Neural progenitor cell (in vitro differentiated cells): ENCODE measurements around the gene HEG1.

Experiments
- EZH2 ChIP-seq: fragments of 200-600 bp; sonication (generic); IDR thresholded peaks from 2 replicates; pipeline ENCODE4 v1.6.1; 2017; ENCODE audit warnings: antibody characterized with exemption, mild to moderate bottlenecking, moderate library complexity
- TF ChIP-seq, protein P1 (sequence below): fragments of 200-600 bp; sonication (generic); IDR thresholded peaks from 2 replicates; pipeline ENCODE4 v1.5.1; 2017; ENCODE audit warnings: antibody characterized with exemption, mild to moderate bottlenecking

DNA sequence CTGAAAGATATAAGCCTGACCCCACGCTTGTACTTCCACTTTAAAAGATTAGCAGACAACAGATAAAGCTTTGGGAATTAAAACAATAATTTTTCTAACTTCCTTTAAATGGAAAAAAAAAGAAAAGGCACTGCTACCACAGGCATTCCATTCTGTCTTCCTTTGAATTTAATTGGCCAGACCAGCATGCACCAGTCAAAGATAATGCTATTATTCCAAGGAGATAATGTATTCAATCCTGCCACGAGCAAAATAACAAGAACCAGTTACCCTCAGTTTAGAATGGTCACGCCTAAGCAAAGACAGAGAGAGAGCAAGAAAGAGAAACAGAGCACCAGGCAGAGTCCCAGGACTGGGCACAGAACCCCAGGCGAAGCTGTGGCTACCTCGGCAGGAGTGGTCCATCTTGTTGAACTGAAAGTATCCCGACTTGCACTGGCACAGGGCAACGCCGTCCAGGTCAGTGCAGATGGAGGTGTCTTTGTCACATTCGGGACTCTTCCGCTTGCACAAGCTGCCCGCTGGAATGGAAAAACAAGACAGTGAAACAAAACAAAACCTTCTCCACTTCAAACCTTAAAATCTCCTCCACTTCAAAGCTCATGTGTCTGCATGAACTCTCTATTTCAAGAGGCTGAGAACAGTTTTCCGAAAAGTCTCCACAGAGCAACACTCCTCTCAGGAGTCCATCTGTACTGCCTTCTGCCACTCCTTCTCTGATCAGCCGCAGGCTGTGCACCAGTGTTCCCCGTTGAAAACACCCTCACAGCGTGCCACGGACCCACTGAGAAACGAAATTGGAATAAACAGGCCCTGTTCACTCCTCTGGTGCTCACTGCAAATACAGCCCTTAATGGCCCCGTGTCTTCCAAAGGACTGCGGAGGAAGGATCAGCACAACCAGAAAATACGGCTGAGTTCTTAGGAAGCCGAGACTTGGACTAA, 58.2 kb downstream of the HEG1 start:
- no peak for TF ChIP-seq EZH2
- TF ChIP-seq, protein P1, sequence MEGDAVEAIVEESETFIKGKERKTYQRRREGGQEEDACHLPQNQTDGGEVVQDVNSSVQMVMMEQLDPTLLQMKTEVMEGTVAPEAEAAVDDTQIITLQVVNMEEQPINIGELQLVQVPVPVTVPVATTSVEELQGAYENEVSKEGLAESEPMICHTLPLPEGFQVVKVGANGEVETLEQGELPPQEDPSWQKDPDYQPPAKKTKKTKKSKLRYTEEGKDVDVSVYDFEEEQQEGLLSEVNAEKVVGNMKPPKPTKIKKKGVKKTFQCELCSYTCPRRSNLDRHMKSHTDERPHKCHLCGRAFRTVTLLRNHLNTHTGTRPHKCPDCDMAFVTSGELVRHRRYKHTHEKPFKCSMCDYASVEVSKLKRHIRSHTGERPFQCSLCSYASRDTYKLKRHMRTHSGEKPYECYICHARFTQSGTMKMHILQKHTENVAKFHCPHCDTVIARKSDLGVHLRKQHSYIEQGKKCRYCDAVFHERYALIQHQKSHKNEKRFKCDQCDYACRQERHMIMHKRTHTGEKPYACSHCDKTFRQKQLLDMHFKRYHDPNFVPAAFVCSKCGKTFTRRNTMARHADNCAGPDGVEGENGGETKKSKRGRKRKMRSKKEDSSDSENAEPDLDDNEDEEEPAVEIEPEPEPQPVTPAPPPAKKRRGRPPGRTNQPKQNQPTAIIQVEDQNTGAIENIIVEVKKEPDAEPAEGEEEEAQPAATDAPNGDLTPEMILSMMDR = no peak
